NCI-H1105 (cell line): ENCODE results near the gene NAT14.

Experiments used
- DNase-seq: peaks from one replicate; lab custom pipeline; 2025; lab: John Stamatoyannopoulos, UW

Gene NAT14

DNA sequence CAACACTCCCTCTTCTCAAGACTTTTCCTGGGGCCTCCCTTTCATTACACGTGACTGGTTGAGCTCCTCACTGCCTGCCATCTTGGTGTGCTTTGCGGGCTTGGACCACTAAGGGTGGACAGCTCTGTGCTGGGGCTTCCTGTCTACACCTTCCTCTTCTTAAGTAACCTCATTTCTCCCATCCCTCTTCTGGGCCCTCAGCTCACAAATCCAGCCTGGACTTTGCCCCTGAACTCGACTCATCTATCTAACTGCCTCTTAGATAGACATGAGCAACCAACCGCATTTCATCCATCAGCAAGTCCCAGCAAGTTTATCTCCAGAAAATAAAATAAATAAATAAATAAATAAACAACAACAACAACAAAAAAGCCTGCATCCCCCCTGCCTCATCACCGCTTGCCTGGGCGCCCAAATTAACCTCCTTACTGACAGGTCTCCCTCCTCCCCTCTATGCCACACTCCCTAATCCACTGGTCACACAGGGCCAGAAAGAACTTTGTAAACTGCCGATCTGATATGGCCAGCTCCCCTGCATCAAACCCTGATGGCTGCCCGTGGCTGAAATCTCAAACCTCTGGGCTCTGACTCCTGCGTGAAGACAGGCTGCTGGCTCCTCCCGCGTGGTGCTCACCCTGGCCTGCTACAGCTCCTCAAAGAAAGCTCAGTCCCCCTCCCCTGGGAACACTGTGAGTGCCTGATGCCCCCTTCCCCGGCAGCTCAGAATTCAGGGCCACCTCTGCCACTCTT lies 31.3 kb upstream of the NAT14 start:
- DNase-seq, result no peak

GRCh38 chr19:55454787-55455243 lies 30.2 kb upstream of the NAT14 start:
- DNase-seq, result no peak

- no peak for DNase-seq
Measured at GRCh38 chr19:55455576-55456235, 29.3 kb upstream of the NAT14 start.

DNA sequence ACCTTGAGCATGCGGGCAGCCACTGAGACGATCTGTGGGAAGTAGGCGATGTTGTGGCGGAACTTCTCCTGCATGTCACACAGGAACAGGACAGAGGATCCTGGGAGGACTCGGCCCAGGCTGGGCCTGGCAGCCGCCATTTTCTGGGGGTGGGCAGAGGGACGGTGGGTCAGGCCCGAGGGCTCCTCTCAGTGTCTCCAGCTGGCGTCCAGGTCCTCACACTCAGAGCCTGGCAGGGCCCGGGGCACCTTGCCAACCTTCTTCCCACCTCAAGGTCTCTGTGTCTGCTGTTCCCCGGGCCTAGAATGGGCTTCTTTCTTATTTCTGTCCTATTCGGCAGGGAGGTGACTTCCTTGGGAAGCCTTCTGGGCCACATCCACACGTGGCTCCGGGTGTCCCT lies 28.6 kb upstream of the NAT14 start:
- DNase-seq, result no peak

GRCh38 chr19:55457683-55458457 lies 27.1 kb upstream of the NAT14 start:
- DNase-seq, result no peak

- no peak for DNase-seq
Measured at GRCh38 chr19:55459551-55459949, 25.4 kb upstream of the NAT14 start.

DNA sequence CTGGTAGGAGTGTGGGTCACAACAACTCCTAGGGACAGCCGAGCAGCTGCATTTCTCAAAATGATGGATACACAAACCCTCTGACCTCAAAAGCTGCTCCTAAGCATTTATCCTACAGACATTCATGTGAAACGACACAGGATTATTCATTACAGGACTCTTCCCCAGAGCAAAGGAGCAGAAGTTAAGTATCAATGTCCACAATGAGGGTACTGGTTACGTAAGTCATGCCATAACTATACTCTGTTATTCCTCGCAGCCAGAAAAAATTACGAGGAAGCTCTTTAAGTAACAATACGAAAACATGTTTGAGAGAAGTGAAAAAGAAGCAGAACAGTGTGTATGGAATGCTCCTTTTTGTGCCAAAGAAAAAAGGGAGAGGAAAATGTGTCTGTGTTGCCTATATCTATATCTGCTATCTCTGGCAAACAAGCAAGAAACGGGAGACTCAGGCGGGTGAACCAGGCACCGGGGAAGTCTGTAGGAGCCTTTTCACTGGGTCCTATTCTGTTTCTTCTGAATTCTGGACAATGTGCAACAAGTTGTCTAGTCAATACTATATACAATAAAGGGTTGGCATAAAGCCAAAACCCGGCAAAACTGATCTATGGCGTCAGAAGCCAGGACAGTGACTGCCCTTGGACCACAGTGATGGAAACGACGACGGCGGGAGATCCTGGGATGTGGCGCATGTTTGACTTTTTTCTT lies 24.9 kb upstream of the NAT14 start:
- no peak for DNase-seq

DNA sequence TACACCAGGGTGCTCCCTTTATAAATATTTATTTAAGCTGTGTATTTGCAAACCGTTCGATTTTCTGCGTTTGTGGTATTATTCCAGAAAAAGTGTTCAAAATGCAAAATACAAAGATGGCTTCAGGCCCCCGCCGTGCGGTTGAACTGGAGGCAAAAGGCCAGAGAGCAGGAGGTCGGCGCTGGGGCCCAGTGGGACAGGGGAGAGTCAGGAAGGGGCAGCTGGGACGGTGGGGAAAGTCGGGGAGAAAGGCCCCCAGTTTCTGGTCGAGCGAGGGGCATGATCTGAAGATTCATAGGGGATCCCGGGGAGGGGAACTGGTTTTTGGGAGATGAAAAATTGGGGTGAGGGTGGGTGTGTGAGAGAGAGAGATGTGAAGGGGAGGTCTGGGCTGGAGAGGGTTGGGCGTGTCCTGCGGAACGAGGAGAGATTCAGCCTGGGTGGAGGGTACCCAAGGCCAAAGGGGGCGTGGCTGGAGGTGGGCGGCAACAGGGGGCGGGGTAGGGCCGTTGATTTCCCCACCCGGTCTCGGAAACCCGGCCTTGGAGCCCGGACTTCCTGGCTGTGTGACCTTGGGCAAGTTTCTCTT lies 24.2 kb upstream of the NAT14 start:
- DNase-seq, result no peak

DNA sequence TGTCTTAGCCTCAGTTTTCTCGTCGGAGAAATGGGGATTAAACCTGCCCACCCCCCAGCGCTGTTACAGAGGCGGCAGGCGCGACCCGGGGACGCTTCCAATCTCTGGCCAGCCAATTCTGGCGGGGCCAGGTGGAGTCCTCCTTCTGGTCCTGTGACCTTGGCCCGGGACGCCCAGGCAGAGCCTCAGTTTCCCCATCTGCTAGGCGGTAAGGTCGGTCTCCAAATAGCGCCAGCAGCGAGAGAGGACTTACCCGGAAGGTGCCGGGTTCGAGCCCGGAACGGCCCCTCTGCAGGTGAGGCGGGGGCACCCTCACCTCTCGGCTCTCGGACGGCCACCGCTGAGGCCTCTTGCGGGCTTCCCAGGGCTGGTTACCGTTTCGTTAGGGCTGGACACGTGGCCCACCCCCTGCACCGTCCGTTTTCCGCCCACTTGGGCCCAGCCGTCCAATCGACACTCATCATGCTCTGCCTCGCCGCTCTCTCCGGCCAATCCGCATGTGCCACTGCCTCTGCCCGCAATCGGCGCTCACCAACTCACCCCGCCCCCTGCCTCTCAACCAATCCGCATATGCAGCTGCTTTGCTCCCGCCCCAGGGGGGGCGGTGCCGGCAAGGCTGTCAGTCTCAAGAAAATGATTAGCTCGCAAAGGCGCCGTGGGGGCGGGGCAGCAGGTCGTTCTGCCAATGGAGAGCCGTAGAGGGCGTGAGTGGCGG lies 23.6 kb upstream of the NAT14 start, which contains the start of gene ISOC2:
TSS of gene ISOC2 (minus strand) at position 384 of the 715 bp plus-strand sequence. CDS start 5,156 bp downstream, outside the sequence.
- peak; percentile 100 for DNase-seq

DNA sequence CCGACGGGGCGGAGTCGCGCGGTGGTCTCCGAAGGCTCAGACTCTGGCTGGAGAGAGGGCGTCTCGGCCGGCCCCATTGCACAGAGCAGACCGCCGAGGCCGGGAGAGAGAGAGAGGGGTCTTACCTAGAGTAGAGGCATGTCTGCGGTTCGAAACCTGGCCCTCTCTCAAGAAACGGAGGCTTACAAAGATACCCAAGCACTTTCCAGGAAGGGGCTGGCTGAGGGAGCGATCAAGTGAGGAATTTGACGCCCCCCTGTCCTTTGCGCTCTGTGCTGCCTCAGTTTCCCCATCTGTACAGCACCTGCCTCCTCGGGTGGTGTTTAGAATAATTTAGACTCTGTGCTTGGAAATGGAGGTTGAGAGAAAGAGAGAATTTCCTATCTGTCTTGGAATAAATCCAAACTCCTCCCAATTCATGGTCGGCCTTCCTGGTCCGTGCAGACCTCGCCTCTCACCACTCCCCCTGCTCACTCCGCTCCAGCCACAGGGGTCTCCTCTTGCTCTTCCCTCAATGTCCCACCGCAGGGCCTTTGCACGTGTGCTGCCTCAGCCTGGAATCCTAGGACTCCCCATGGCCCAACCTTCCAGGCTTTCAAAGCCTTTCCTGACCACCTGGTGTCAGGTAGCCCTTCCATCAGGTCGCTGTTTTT lies 22.9 kb upstream of the NAT14 start:
- no peak for DNase-seq

DNA sequence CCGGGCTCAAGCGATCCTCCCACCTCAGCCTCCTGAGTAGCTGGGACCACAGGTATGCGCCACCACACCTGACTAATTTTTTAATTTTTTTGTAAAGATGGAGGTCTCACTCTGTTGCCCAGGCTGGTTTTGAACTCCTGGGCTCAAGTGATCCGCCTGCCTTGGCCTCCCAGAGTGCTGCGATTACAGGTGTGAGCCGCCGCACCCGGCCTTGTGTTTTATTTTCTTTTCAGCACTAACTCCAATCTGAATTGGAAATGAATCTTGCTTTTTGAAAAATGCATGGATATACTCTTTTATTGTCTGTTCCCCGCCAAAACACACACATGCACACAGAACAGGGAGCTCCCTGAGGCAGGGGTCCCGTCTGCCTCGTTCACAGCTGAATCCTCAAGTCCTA lies 22.3 kb upstream of the NAT14 start:
- DNase-seq, result no peak

GRCh38 chr19:55463583-55464031 lies 21.4 kb upstream of the NAT14 start:
- DNase-seq, result no peak

- no peak for DNase-seq
Measured at GRCh38 chr19:55464039-55464661, 20.8 kb upstream of the NAT14 start.

DNA sequence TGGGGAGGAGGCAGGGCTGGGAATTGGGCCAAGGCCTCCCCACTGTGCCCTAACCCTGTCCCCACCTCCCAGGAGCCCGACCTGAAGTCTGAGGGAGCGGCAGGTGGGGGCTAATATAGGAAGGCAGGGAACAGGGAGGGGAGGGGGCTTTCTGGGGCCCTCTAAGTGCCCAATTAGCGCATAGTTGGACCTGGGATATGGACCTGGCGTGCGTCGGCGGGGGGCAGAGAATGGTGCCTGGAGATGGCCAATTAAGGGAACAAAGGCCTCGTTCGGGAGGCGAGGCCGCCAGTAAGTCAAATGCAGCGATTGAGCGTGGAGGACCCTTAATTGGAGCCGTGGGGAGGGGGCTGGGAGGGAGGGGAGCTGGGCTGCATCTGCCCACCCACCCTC lies 20.3 kb upstream of the NAT14 start, which contains the start of gene C19orf85:
TSS of gene C19orf85 (minus strand) at position 90 of the 393 bp plus-strand sequence. CDS start 197 bp downstream, outside the sequence.
- DNase-seq, result no peak

- DNase-seq, result no peak
Measured at GRCh38 chr19:55465460-55466240, 19.3 kb upstream of the NAT14 start.

DNA sequence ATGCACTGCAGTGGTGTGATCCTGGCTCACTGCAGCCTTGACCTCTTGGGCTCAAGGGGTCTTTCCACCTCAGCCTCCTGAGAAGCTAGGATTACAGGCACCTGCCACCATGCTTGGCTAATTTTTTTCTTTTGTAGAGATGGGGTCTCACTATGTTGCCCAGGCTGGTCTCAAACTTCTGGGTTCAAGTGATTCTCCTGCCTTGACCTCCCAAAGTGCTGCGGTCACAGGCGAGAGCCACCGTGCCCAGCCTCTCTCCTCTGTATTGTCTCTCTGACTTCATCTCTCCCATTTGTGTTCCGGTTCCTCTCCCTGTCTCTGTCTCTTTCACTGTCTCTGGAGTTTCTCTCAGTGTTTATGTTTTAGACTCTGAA lies 18.8 kb upstream of the NAT14 start:
- DNase-seq, result no peak

DNA sequence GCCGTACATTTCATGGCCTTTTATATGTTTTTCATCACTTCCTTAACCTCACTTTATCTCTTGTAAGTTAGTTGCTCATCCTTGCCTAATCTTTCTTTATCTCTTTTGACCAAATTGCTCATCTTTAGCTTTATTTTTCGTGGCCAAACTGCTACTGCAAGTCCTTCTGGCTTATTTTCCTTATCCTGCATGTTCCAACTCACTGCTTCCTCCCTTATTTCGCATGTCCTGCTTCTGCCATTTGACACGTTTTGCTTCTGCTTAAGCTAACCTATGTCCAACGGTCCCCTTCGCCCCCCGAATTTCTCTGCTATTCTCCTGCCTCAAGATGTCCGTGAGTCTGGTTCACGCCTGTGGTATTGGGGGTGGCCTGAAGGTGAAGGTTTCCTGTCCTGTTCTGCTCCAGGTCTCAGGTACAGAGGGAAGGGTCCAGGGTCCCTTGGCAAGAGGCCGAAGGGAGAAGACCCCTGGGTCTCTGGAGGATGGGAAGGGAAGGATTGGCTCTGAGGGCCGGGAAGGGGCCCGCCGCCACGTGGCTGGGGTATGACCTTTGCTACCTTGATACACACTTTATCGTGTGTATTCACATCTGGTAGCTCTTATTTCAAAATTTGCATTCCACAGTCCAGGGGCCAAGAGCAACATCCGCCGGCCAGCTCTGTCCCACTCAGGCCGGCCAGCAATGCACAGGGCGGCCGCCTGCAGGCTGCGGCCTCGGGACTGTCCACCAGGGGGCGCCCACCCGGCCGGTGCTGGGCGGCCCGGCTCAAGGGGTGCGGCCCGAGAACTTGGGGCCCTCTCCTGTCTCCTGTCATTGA lies 17.5 kb upstream of the NAT14 start:
- no peak for DNase-seq

DNA sequence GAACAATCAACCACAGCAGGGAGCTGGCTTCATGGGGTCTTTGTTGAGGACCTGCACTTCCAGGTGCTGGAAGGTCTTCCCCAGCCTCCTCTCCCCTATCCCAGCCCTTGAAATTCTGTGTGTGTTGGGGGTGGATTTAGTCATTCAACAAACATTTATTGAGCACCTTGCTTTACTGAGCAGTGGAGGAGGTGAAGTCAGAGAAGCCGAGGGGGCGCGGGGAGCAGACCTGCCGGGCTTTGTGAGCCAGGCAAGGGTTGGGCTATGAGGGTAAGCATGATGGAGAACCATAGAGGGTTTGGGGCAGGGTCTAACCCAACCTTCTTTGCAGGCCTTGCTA lies 17.0 kb upstream of the NAT14 start:
- no peak for DNase-seq
